SK-N-SH treated with all-trans-retinoic acid at 6 μM for 48 hours (cell line): ENCODE results near the gene NKTR.

Experiments used
- ATAC-seq: fragments of 200-7000 bp; cut with Tn5 transposase; 3 replicates; pipeline ENCODE4 v1.9.1; 2020; ENCODE audit warnings: mild to moderate bottlenecking, moderate library complexity
- ARNTL ChIP-seq: fragments of 450-650 bp; formaldehyde crosslinking; IDR thresholded peaks from 2 replicates; pipeline ENCODE4 v1.5.0; 2020; ENCODE audit warnings: low read depth, mild to moderate bottlenecking, moderate library complexity, borderline replicate concordance
- BACH2 ChIP-seq: fragments of 250-450 bp; sonication (Bioruptor Pico); IDR thresholded peaks from 2 replicates; pipeline ENCODE4 v1.9.0; 2021; ENCODE audit warnings: mild to moderate bottlenecking, borderline replicate concordance
- CREB5 ChIP-seq: fragments of 250-450 bp; sonication (Bioruptor Pico); IDR thresholded peaks from 2 replicates; pipeline ENCODE4 v1.5.1; 2020; ENCODE audit warnings: low read depth, mild to moderate bottlenecking, moderate library complexity
- CSDC2 ChIP-seq: fragments of 250-450 bp; sonication (Bioruptor Pico); IDR thresholded peaks from 2 replicates; pipeline ENCODE4 v1.5.0; 2020; ENCODE audit warnings: mild to moderate bottlenecking, moderate library complexity
- ESRRG ChIP-seq: fragments of 250-450 bp; sonication (Bioruptor Pico); IDR thresholded peaks from 2 replicates; pipeline ENCODE4 v1.6.1; 2021; ENCODE audit warnings: mild to moderate bottlenecking
- GLIS3 ChIP-seq: fragments of 250-450 bp; sonication (Bioruptor Pico); IDR thresholded peaks from 2 replicates; pipeline ENCODE4 v1.5.0; 2020; ENCODE audit warnings: mild to moderate bottlenecking, moderate library complexity
- ISL1 ChIP-seq: fragments of 250-450 bp; sonication (Bioruptor Pico); IDR thresholded peaks from 2 replicates; pipeline ENCODE4 v2.1.2; 2022; ENCODE audit warnings: mild to moderate bottlenecking, moderate library complexity
- OSR1 ChIP-seq: fragments of 250-450 bp; sonication (Bioruptor Pico); IDR thresholded peaks from 2 replicates; pipeline ENCODE4 v1.8.0; 2022; ENCODE audit warnings: moderate library complexity, mild to moderate bottlenecking, inconsistent platforms
- PPARA ChIP-seq: fragments of 250-450 bp; sonication (Bioruptor Pico); IDR thresholded peaks from 2 replicates; pipeline ENCODE4 v1.5.0; 2020; ENCODE audit warnings: mild to moderate bottlenecking, borderline replicate concordance
- RARB ChIP-seq: fragments of 250-450 bp; sonication (Bioruptor Pico); IDR thresholded peaks from 2 replicates; pipeline ENCODE4 v1.8.0; 2021; ENCODE audit warnings: mild to moderate bottlenecking, moderate library complexity
- SNAI2 ChIP-seq: fragments of 250-450 bp; sonication (Bioruptor Pico); IDR thresholded peaks from 2 replicates; pipeline ENCODE4 v1.5.0; 2020; ENCODE audit warnings: mild to moderate bottlenecking, moderate library complexity
- TCF4 ChIP-seq: fragments of 250-450 bp; sonication (Bioruptor Pico); IDR thresholded peaks from 2 replicates; pipeline ENCODE4 v1.8.0; 2021; ENCODE audit warnings: mild to moderate bottlenecking, moderate library complexity, borderline replicate concordance
- TOX ChIP-seq: fragments of 250-450 bp; sonication (Bioruptor Pico); IDR thresholded peaks from 2 replicates; pipeline ENCODE4 v1.8.0; 2021; ENCODE audit warnings: mild to moderate bottlenecking, moderate library complexity, borderline replicate concordance
- TSHZ2 ChIP-seq: fragments of 250-450 bp; sonication (Bioruptor Pico); IDR thresholded peaks from 2 replicates; pipeline ENCODE4 v1.5.0; 2020; ENCODE audit warnings: mild to moderate bottlenecking, moderate library complexity
- ZC3H10 ChIP-seq: fragments of 250-450 bp; sonication (Bioruptor Pico); IDR thresholded peaks from 2 replicates; pipeline ENCODE4 v1.5.1; 2021; ENCODE audit warnings: mild to moderate bottlenecking, moderate library complexity
- ZFP3 ChIP-seq: fragments of 250-450 bp; sonication (Bioruptor Pico); IDR thresholded peaks from 2 replicates; pipeline ENCODE4 v1.5.0; 2020; ENCODE audit warnings: mild to moderate bottlenecking, moderate library complexity
- ZFP30 ChIP-seq: fragments of 450-650 bp; formaldehyde crosslinking; IDR thresholded peaks from 2 replicates; pipeline ENCODE4 v1.5.0; 2022; ENCODE audit warnings: mild to moderate bottlenecking, moderate library complexity
- ZNF565 ChIP-seq: fragments of 450-650 bp; formaldehyde crosslinking; conservative IDR thresholded peaks from 2 replicates; pipeline ENCODE4 v1.5.0; 2020; ENCODE audit warnings: low read depth, mild to moderate bottlenecking, moderate library complexity
- ZNF70 ChIP-seq: fragments of 450-650 bp; formaldehyde crosslinking; IDR thresholded peaks from 2 replicates; pipeline ENCODE4 v1.5.0; 2020; ENCODE audit warnings: mild to moderate bottlenecking, moderate library complexity
- ZNF8 ChIP-seq: fragments of 450-650 bp; formaldehyde crosslinking; IDR thresholded peaks from 2 replicates; pipeline ENCODE4 v1.5.0; 2020; ENCODE audit warnings: mild to moderate bottlenecking, moderate library complexity
- TF ChIP-seq, protein P1 (sequence below): fragments of 250-450 bp; sonication (Bioruptor Pico); IDR thresholded peaks from 2 replicates; pipeline ENCODE4 v1.5.1; 2021; ENCODE audit warnings: mild to moderate bottlenecking, moderate library complexity
- TF ChIP-seq, protein P2 (sequence below): fragments of 250-450 bp; sonication (Bioruptor Pico); IDR thresholded peaks from 2 replicates; pipeline ENCODE4 v1.8.0; 2020; ENCODE audit warnings: mild to moderate bottlenecking, moderate library complexity, borderline replicate concordance
- TF ChIP-seq, protein P3 (sequence below): fragments of 250-450 bp; sonication (Bioruptor Pico); IDR thresholded peaks from 2 replicates; pipeline ENCODE4 v1.8.0; 2021; ENCODE audit warnings: low read depth, mild to moderate bottlenecking, moderate library complexity, borderline replicate concordance

NKTR gene

GRCh38 chr3:42638339-42638842, 37.9 kb downstream of the NKTR start:
- TF ChIP-seq GLIS3 (CRISPR knock-in tag) (no peak), CSDC2 (CRISPR knock-in tag) (no peak), TSHZ2 (CRISPR knock-in tag) (no peak), OSR1 (no peak), RARB (CRISPR knock-in tag) (no peak), TOX (CRISPR knock-in tag) (no peak), ESRRG (CRISPR knock-in tag) (no peak), TCF4 (CRISPR knock-in tag) (no peak), ARNTL (CRISPR knock-in tag) (no peak), ZNF8 (CRISPR knock-in tag) (no peak), PPARA (CRISPR knock-in tag) (no peak), ZFP30 (CRISPR knock-in tag) (no peak), ZFP3 (CRISPR knock-in tag) (no peak), ZNF70 (no peak), ZNF565 (CRISPR knock-in tag) (no peak), SNAI2 (CRISPR knock-in tag) (no peak)
- TF ChIP-seq, protein P1, sequence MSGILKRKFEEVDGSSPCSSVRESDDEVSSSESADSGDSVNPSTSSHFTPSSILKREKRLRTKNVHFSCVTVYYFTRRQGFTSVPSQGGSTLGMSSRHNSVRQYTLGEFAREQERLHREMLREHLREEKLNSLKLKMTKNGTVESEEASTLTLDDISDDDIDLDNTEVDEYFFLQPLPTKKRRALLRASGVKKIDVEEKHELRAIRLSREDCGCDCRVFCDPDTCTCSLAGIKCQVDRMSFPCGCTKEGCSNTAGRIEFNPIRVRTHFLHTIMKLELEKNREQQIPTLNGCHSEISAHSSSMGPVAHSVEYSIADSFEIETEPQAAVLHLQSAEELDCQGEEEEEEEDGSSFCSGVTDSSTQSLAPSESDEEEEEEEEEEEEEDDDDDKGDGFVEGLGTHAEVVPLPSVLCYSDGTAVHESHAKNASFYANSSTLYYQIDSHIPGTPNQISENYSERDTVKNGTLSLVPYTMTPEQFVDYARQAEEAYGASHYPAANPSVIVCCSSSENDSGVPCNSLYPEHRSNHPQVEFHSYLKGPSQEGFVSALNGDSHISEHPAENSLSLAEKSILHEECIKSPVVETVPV (CRISPR knock-in tag) = no peak
- TF ChIP-seq, protein P2, sequence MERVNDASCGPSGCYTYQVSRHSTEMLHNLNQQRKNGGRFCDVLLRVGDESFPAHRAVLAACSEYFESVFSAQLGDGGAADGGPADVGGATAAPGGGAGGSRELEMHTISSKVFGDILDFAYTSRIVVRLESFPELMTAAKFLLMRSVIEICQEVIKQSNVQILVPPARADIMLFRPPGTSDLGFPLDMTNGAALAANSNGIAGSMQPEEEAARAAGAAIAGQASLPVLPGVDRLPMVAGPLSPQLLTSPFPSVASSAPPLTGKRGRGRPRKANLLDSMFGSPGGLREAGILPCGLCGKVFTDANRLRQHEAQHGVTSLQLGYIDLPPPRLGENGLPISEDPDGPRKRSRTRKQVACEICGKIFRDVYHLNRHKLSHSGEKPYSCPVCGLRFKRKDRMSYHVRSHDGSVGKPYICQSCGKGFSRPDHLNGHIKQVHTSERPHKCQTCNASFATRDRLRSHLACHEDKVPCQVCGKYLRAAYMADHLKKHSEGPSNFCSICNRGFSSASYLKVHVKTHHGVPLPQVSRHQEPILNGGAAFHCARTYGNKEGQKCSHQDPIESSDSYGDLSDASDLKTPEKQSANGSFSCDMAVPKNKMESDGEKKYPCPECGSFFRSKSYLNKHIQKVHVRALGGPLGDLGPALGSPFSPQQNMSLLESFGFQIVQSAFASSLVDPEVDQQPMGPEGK = no peak
- no peak for ATAC-seq

- ATAC-seq = no peak
- TF ChIP-seq ZFP3 (CRISPR knock-in tag) = no peak
- TF ChIP-seq TCF4 (CRISPR knock-in tag) = no peak
- TF ChIP-seq TOX (CRISPR knock-in tag) = no peak
These were observed 38.7 kb downstream of the NKTR start for GRCh38 chr3:42639192-42639591.

GRCh38 chr3:42640129-42640528, 39.6 kb downstream of the NKTR start:
- no peak for ATAC-seq
- TF ChIP-seq ZFP3 (CRISPR knock-in tag) = no peak
- TF ChIP-seq ZNF565 (CRISPR knock-in tag) = no peak
- no peak for TF ChIP-seq CREB5
- no peak for TF ChIP-seq BACH2 (CRISPR knock-in tag)
- TF ChIP-seq CSDC2 (CRISPR knock-in tag) = no peak
- TF ChIP-seq ESRRG (CRISPR knock-in tag) = no peak
- no peak for TF ChIP-seq ISL1 (CRISPR knock-in tag)
- TF ChIP-seq ZNF8 (CRISPR knock-in tag) = no peak
- no peak for TF ChIP-seq ZC3H10
- TF ChIP-seq TCF4 (CRISPR knock-in tag) = no peak
- TF ChIP-seq RARB (CRISPR knock-in tag) = no peak
- TF ChIP-seq TOX (CRISPR knock-in tag) = no peak
- TF ChIP-seq PPARA (CRISPR knock-in tag) = no peak
- TF ChIP-seq ZFP30 (CRISPR knock-in tag) = no peak
- TF ChIP-seq ARNTL (CRISPR knock-in tag) = no peak
- TF ChIP-seq, protein P2 = no peak
- TF ChIP-seq TSHZ2 (CRISPR knock-in tag) = no peak
- TF ChIP-seq GLIS3 (CRISPR knock-in tag) = no peak
- TF ChIP-seq, protein P3, sequence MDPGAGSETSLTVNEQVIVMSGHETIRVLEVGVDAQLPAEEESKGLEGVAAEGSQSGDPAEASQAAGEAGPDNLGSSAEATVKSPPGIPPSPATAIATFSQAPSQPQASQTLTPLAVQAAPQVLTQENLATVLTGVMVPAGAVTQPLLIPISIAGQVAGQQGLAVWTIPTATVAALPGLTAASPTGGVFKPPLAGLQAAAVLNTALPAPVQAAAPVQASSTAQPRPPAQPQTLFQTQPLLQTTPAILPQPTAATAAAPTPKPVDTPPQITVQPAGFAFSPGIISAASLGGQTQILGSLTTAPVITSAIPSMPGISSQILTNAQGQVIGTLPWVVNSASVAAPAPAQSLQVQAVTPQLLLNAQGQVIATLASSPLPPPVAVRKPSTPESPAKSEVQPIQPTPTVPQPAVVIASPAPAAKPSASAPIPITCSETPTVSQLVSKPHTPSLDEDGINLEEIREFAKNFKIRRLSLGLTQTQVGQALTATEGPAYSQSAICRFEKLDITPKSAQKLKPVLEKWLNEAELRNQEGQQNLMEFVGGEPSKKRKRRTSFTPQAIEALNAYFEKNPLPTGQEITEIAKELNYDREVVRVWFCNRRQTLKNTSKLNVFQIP = no peak
